SIG-M5 treated with dmso at 0.1 percent for 504 hours (cell line): ENCODE results near the gene MMP1.
"Not testable (repeated sequence)": the region's sequence is repeated elsewhere in the genome, so short reads cannot be mapped to it uniquely, and the experiment has no call there.

Source experiments
- DNase-seq: peaks from one replicate; lab custom pipeline; 2025; ENCODE audit not compliant: unreplicated experiment; lab: John Stamatoyannopoulos, UW

MMP1 gene

GRCh38 chr11:102761646-102762238 lies 36.2 kb downstream of the MMP1 start:
- DNase-seq = no peak

- DNase-seq = peak; percentile 44
Measured at GRCh38 chr11:102760344-102761035, 37.5 kb downstream of the MMP1 start.

GRCh38 chr11:102757823-102758549 lies 40.0 kb downstream of the MMP1 start:
- peak; percentile 54 for DNase-seq

- no peak for DNase-seq
Measured at GRCh38 chr11:102753267-102753666, 44.7 kb downstream of the MMP1 start.

- no peak for DNase-seq
Measured at GRCh38 chr11:102751673-102752072, 46.3 kb downstream of the MMP1 start.

GRCh38 chr11:102749101-102749722 lies 48.7 kb downstream of the MMP1 start:
- no peak for DNase-seq

- not testable (repeated sequence) for DNase-seq
Measured at GRCh38 chr11:102746746-102747578, 51.0 kb downstream of the MMP1 start.
